Right cardiac atrium (tissue), 5 donors: ENCODE measurements around the gene C1QTNF12. TPM values are rescaled to one million over a fixed set of nuclear protein-coding genes. Genes with fewer than 3 reads are reported as not detected.

Experiments
- ATAC-seq, 2 donors: fragments of 200-7000 bp; cut with Tn5 transposase; one replicate each; pipeline versions ENCODE4 v1.8.0 to v1.9.1; 2020; ENCODE audit warnings: moderate library complexity in 2 of 2, mild to moderate bottlenecking in 1 of 2
- DNase-seq, 3 donors: peaks; one replicate each; pipeline ENCODE4 v3.0.0-alpha.2; 2020
- H3K27ac ChIP-seq: one replicate; pipeline ENCODE4 v1.5.1; 2013; ENCODE audit warnings: mild to moderate bottlenecking, low read length, control low read depth, moderate library complexity
- H3K27me3 ChIP-seq: one replicate; pipeline ENCODE4 v1.6.1; 2013; ENCODE audit not compliant: control insufficient read depth, insufficient read depth
- H3K4me1 ChIP-seq: one replicate; pipeline ENCODE4 v1.6.1; 2013; ENCODE audit warnings: low read length; ENCODE audit not compliant: control insufficient read depth, insufficient read depth
- H3K4me3 ChIP-seq: one replicate; pipeline ENCODE4 v1.5.1; 2013; ENCODE audit warnings: low read length, control low read depth
- H3K9me3 ChIP-seq: one replicate; pipeline ENCODE4 v1.6.1; 2013; ENCODE audit warnings: low read length; ENCODE audit not compliant: control insufficient read depth
- WGBS: extraction: QIAGEN DNeasy Blood & Tissue Kit; methylation state at CpG from one replicate; pipeline ENCODE4 v1.1.7; 2013; 5-methylcytosine and 5-hydroxymethylcytosine counted together
- intact Hi-C, 4 donors: fragments of 100-400 bp; cut with DNase I; formaldehyde crosslinking; loops; one replicate each; pipeline versions ENCODE4 v1.11.0 to v1.14.0; 2022 to 2023
- polyA plus RNA-seq: library from polyadenylated mRNA; stranded (reverse); fragments of 200-250 nt; gene quantifications from one replicate; pipeline ENCODE4 v1.2.3, GENCODE V29; 2013
- total RNA-seq, 4 donors: library from RNA; stranded (reverse); fragmentation: NEBNext Ultra II Directional; extraction: Animal tissue kit (Norgen Biotek cat#: 25700); gene quantifications; one replicate each; pipeline ENCODE4 v1.2.1, GENCODE V29; 2021
- donor health status: healthy with polysubstance abuse.
- donor health status: DM: no; HTN: yes; CAD: no.
- donor health status: DM: no; HTN: no; CAD: no.
- donor health status: DM: no; HTN: yes; CAD: no; lungs with severe emphysema.
- donor health status: DM: yes; HTN: yes; CAD: no.

C1QTNF12 gene
- total and polyA plus RNA-seq, 5 donors = 0.36 to 2.4 (median 1.0) TPM; not detected in 1

DNA sequence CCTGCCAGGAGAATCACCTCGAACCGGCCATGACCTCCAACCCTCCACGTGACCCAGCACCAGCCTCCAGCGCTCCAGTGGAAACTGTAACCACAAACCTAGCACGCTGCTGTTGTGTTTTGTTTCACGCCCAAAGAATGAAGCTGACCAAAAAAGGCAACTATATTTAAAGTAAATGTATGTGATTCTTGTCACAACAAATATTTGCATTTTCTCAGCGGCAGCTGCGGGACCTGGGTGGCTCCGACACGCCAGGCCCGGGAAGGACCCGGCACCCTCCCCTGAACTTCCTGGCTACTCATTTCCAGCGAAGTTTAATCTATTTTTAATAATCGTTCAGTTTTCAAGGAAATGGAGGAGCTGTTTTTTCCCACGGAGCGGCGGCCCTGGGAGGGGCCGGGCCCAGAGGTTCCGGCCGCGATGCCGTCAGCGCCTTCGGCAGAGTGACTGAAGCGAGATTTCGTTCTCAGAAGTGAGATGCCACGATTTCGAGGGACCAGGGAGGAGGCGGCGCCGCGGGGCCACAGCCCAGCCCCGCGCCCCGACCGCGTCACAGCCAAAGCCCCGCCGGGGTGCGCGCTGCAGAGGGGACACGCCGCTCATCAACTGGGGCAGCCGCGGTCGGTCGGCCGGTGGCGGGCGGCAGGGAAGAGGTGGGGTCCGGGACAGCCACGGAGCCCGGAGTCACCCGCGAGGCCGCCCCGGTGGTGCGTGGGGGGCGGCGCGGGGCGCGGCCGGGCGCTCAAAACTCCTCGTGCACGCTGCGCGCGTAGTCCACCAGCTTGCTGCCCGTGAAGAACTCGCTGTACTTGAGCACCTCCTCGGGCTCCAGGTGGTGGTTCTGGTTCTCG, 29.5 kb downstream of the C1QTNF12 start:
- Histone ChIP-seq H3K27ac (no peak overlapping the region), H3K4me1 (no peaks in the 10 kb centered on the region), H3K4me3 (no peak overlapping the region), H3K27me3 (no peaks in the 10 kb centered on the region), H3K9me3 (no peaks in the 10 kb centered on the region)
- intact Hi-C loops = no loop called here
- DNase-seq = no peak
- 85% methylated on average over 74 of the region's 74 CpGs for WGBS
- no peak for ATAC-seq

GRCh38 chr1:1215881-1216605, 30.5 kb downstream of the C1QTNF12 start:
- Histone ChIP-seq H3K27ac (no peak overlapping the region), H3K4me1 (no peaks in the 10 kb centered on the region), H3K9me3 (no peaks in the 10 kb centered on the region), H3K27me3 (no peaks in the 10 kb centered on the region), H3K4me3 (no peak overlapping the region)
- intact Hi-C loops = no loop called here
- ATAC-seq (no peak), DNase-seq (no peak)
- 86% methylated on average over 21 of the region's 21 CpGs for WGBS

GRCh38 chr1:1215080-1215676, 31.3 kb downstream of the C1QTNF12 start:
- 46% methylated on average over 11 of the region's 11 CpGs for WGBS
- Histone ChIP-seq H3K27ac (no peak overlapping the region), H3K27me3 (no peaks in the 10 kb centered on the region), H3K4me3 (no peak overlapping the region), H3K9me3 (no peaks in the 10 kb centered on the region), H3K4me1 (no peaks in the 10 kb centered on the region)
- ATAC-seq (no peak), DNase-seq (peak in 2 of 3 donors; percentile 31 to 34)
- intact Hi-C loops = no loop called here

DNA sequence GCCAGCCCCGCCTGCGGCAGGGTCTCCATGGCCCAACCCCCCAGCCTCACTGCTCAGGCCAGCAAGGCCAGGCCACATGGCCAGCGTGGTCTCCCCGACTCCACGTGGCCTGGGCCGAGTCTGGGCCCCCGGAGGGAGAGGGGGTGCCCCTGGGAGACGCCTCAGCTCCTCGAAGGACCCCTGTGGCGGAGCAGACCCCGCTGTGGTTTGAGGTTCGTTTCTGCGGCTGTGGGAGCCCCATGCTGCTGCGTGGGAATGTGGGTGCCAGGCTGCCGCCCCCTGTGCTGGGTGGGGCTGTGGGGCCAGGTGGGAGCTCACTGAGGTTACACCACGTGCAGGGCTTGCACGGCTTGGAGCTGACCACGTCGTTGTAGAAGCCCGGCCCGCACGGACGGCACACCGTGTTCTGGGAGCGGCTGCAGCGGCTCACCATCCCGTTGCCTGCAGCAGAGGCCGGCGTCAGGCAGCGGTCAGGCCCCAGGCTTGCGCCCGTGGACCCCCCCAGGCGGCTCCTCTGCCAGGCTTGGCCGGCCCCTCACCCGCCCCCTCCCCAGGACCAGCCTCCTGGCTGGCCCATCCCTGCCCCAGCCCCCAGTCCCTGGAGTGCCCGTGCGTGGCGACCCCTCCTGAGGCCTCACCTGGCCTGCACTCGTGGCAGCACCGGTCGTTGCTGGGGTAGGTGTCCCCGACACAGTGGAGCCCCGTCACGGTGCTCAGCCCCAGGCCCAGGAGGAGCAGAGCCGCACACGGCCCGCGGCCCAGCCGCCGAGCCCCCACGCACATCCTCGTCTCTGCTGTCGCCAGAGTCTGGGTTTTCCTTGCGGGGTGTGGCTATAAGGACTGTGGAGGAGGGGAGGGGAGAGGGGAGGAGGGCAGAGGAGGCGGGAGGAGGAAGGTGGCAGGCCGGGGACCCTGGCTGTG, 32.9 kb downstream of the C1QTNF12 start, which contains the start of gene TNFRSF4:
Gene TNFRSF4 (minus strand): TSS at position 809 of the 921 bp plus-strand sequence. CDS start 26 bp downstream, at position 783.
- no peak within 1 kb of the TSS for H3K4me3 ChIP-seq
- WGBS = 49% methylated on average over 56 of the region's 56 CpGs
- DNase-seq (peak; percentile 19 to 63 (median 55)), ATAC-seq (peak in 1 of 2 donors; percentile 9)
- no peak within 1 kb of the TSS for H3K27ac ChIP-seq
- H3K9me3 ChIP-seq = no peaks in the 10 kb centered on the region
- no peaks in the 10 kb centered on the region for H3K4me1 ChIP-seq
- intact Hi-C loops = no loop called here
- no peaks in the 10 kb centered on the region for H3K27me3 ChIP-seq

DNA sequence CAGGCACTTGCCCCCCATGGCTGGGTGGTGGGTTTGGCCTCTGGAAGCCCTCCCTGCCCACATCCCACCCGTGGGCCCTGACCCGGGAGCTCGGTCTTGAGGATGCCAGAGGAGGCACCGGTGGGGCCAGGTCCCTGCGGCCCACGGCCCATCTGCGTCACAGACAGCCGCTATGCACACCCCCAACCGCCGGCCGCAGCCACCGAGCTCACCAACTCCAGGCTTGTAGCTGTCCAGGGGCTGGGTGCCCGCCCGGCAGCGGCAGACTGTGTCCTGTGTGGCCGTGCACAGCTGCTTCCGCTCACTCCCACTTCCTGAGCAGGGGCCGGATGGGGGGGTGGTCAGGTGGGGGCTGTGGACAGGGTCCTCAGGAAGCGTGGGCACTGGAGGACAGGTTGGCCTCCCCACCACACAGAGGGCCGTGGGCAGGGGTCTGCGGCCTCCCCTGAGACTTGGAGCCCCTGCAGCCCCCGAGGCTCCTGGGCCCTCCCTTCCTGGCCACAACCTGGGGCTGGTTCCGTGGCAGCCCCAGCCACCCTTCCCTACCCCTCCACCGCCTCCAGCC, 33.7 kb downstream of the C1QTNF12 start:
- ATAC-seq = peak; percentile 36 to 57
- H3K4me3 ChIP-seq = peak overlapping the region; percentile 7
- no peaks in the 10 kb centered on the region for H3K9me3 ChIP-seq
- H3K27me3 ChIP-seq = no peaks in the 10 kb centered on the region
- intact Hi-C loops = no loop called here
- H3K27ac ChIP-seq = no peak overlapping the region
- peak; percentile 58 to 84 (median 79) for DNase-seq
- H3K4me1 ChIP-seq = no peaks in the 10 kb centered on the region
- WGBS = 39% methylated on average over 24 of the region's 24 CpGs

GRCh38 chr1:1211541-1212441, 34.7 kb downstream of the C1QTNF12 start:
- Histone ChIP-seq H3K4me3 (no peak overlapping the region), H3K4me1 (no peaks in the 10 kb centered on the region), H3K27me3 (no peaks in the 10 kb centered on the region), H3K27ac (no peak overlapping the region), H3K9me3 (no peaks in the 10 kb centered on the region)
- DNase-seq = peak; percentile 16 to 54 (median 46)
- intact Hi-C loops = no loop called here
- WGBS = 83% methylated on average over 27 of the region's 28 CpGs
- ATAC-seq = no peak

- no peak overlapping the region for H3K4me3 ChIP-seq
- WGBS = 94% methylated on average over 31 of the region's 31 CpGs
- H3K4me1 ChIP-seq = no peaks in the 10 kb centered on the region
- ATAC-seq (no peak), DNase-seq (peak; percentile 11 to 49 (median 25))
- no peaks in the 10 kb centered on the region for H3K9me3 ChIP-seq
- H3K27me3 ChIP-seq = no peaks in the 10 kb centered on the region
- H3K27ac ChIP-seq = no peak overlapping the region
- intact Hi-C loops = no loop called here
Observed at GRCh38 chr1:1210726-1211540, 35.6 kb downstream of the C1QTNF12 start.

GRCh38 chr1:1208713-1209433, 37.6 kb downstream of the C1QTNF12 start:
- no peak for ATAC-seq

More at GRCh38 chr1:1208713-1209433, 37.6 kb downstream of the C1QTNF12 start:
- Histone ChIP-seq H3K4me1 (no peaks in the 10 kb centered on the region), H3K27me3 (no peaks in the 10 kb centered on the region), H3K9me3 (no peaks in the 10 kb centered on the region), H3K27ac (no peak overlapping the region), H3K4me3 (no peak overlapping the region)
- 60% methylated on average over 38 of the region's 38 CpGs for WGBS
- intact Hi-C loops = no loop called here
- peak; percentile 14 to 49 (median 34) for DNase-seq
